PC-9 (cell line): Measurements from ENCODE around the gene RNF166.

Source experiments
- CTCF ChIP-seq: fragments of 200-600 bp; sonication (generic); conservative IDR thresholded peaks from 2 replicates; pipeline ENCODE4 v1.6.1; 2017; ENCODE audit warnings: mixed run types, antibody characterized with exemption, mild to moderate bottlenecking, moderate library complexity
- EZH2 ChIP-seq: fragments of 200-600 bp; sonication (generic); IDR thresholded peaks from 2 replicates; pipeline ENCODE4 v1.8.0; 2017; ENCODE audit warnings: antibody characterized with exemption, low read depth

- TF ChIP-seq CTCF (no peak), EZH2 (no peak)
These were observed 10.4 kb upstream of the RNF166 start for GRCh38 chr16:88716601-88717001.
